ENCODE measurements around the gene TAS1R1. TPM values are rescaled to one million over a fixed set of nuclear protein-coding genes. Genes with fewer than 3 reads are reported as not detected.
A peak's percentile ranks its signal among the peaks of the same experiment; 100 is the strongest.

TAS1R1 gene
- total RNA-seq, 1 experiment from 2014 or later, result not detected

DNA sequence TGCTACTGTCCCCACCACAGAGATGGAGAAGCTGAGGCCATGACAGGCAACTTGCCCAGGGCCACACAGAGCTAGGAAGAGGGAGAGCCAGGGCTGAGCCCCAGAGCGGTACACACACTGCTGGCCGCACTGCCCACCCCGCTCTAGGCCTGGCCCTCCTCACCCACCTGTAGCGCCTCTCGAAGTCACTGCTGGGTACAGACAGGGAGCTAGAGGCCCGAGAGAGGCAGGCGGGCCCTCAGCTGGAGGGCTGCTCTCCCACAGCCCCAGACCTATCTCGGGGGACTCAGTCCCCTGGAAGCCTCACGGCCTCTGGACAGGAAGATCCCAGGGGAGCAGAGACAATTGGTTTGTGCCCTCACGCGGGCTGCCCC, 46.3 kb upstream of the TAS1R1 start:
- in situ Hi-C loops (cut with HindIII; ENCODE audit: low pct_unique_long_range_greater_than_20kb, low sequenced_read_pairs), result no loop called here
- TF ChIP-seq, protein P1, sequence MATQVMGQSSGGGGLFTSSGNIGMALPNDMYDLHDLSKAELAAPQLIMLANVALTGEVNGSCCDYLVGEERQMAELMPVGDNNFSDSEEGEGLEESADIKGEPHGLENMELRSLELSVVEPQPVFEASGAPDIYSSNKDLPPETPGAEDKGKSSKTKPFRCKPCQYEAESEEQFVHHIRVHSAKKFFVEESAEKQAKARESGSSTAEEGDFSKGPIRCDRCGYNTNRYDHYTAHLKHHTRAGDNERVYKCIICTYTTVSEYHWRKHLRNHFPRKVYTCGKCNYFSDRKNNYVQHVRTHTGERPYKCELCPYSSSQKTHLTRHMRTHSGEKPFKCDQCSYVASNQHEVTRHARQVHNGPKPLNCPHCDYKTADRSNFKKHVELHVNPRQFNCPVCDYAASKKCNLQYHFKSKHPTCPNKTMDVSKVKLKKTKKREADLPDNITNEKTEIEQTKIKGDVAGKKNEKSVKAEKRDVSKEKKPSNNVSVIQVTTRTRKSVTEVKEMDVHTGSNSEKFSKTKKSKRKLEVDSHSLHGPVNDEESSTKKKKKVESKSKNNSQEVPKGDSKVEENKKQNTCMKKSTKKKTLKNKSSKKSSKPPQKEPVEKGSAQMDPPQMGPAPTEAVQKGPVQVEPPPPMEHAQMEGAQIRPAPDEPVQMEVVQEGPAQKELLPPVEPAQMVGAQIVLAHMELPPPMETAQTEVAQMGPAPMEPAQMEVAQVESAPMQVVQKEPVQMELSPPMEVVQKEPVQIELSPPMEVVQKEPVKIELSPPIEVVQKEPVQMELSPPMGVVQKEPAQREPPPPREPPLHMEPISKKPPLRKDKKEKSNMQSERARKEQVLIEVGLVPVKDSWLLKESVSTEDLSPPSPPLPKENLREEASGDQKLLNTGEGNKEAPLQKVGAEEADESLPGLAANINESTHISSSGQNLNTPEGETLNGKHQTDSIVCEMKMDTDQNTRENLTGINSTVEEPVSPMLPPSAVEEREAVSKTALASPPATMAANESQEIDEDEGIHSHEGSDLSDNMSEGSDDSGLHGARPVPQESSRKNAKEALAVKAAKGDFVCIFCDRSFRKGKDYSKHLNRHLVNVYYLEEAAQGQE (IDR thresholded peaks at IDR 0.05; ENCODE audit: insufficient read depth in 1 of 2, low read depth in 2 of 2, low read length in 1 of 2), result no peak
- TF ChIP-seq SIN3A (IDR thresholded peaks at IDR 0.05; ENCODE audit: borderline replicate concordance, insufficient read depth, low read depth, low read length) (no peak), POLR2AphosphoS5 (IDR thresholded peaks at IDR 0.05; ENCODE audit: low read depth, low read length) (no peak), TCF7L2 (IDR thresholded peaks at IDR 0.05; ENCODE audit: low read depth, low read length) (no peak)
- TF ChIP-seq, protein P2, sequence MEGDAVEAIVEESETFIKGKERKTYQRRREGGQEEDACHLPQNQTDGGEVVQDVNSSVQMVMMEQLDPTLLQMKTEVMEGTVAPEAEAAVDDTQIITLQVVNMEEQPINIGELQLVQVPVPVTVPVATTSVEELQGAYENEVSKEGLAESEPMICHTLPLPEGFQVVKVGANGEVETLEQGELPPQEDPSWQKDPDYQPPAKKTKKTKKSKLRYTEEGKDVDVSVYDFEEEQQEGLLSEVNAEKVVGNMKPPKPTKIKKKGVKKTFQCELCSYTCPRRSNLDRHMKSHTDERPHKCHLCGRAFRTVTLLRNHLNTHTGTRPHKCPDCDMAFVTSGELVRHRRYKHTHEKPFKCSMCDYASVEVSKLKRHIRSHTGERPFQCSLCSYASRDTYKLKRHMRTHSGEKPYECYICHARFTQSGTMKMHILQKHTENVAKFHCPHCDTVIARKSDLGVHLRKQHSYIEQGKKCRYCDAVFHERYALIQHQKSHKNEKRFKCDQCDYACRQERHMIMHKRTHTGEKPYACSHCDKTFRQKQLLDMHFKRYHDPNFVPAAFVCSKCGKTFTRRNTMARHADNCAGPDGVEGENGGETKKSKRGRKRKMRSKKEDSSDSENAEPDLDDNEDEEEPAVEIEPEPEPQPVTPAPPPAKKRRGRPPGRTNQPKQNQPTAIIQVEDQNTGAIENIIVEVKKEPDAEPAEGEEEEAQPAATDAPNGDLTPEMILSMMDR (IDR thresholded peaks at IDR 0.05), result no peak
- Histone ChIP-seq H3K27ac (ENCODE audit: low read length) (no peak overlapping the region), H3K4me1 (ENCODE audit: control insufficient read depth, insufficient read depth, low read length) (no peaks in the 10 kb centered on the region), H3K4me3 (ENCODE audit: low read depth in 2 of 2, low read length in 2 of 2) (no peak overlapping the region), H3K27me3 (ENCODE audit: control insufficient read depth, insufficient read depth, low read length) (no peaks in the 10 kb centered on the region), H3K9me3 (ENCODE audit: control insufficient read depth, insufficient read depth, low read depth, low read length) (no peaks in the 10 kb centered on the region), H3K36me3 (ENCODE audit: control insufficient read depth, insufficient read depth, low read length) (no peaks in the 10 kb centered on the region)
- intact Hi-C loops (cut with micrococcal nuclease; ENCODE audit: unreplicated experiment), result no loop called here
- BruUV-seq (replicated peaks), result no TSS peak
- POLR2A ChIA-PET, result no interaction called here
- CTCF ChIA-PET, result no interaction called here
- DNase-seq (ENCODE audit: low read depth, low spot score) (no peak), ATAC-seq (peak; percentile 8; the same call in 1 of the 2 replicates)

DNA sequence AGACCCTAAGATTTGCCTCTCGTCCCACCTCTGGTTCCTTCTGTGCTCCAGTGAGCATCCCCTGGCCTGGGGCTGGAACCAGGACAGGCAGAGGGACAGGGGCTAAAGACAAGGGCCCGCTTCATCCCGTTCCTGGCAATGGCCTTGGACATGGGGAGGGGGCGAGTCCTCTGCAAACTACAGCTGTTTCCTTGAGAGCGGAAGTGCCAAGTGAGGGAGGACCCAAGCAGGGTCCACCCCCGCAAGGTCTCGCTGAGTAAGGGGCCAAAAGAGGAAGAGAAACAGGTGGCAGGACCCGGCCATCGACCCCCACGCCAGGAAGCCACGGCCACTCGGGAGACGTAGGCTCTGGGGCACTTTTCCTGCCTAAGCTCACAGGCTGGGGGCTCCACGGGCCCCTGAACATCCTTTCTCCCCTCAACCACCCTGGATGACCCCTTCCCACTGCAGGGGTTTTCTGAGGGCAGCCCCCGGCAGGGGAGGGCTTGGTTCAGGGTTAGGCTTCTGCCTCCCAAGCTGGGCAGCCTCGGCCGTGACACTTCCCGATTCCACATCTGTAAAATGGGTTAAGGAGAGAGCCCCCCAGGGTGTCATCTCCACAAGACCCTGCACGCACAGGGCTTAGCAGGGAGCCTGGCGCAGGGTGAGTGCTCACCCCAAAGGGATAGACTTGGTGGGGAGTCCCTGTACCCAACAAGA, 45.7 kb upstream of the TAS1R1 start:
- in situ Hi-C loops (cut with HindIII; ENCODE audit: low pct_unique_long_range_greater_than_20kb, low sequenced_read_pairs) (no loop called here), intact Hi-C loops (cut with micrococcal nuclease; ENCODE audit: unreplicated experiment) (no loop called here)
- Histone ChIP-seq H3K4me1 (ENCODE audit: control insufficient read depth, insufficient read depth, low read length) (no peaks in the 10 kb centered on the region), H3K9me3 (ENCODE audit: control insufficient read depth, insufficient read depth, low read depth, low read length) (no peaks in the 10 kb centered on the region), H3K27me3 (ENCODE audit: control insufficient read depth, insufficient read depth, low read length) (no peaks in the 10 kb centered on the region), H3K36me3 (ENCODE audit: control insufficient read depth, insufficient read depth, low read length) (no peaks in the 10 kb centered on the region), H3K27ac (ENCODE audit: low read length) (no peak overlapping the region), H3K4me3 (ENCODE audit: low read depth in 2 of 2, low read length in 2 of 2) (no peak overlapping the region)
- TF ChIP-seq, protein P2 (IDR thresholded peaks at IDR 0.05), result no peak
- TF ChIP-seq TCF7L2 (IDR thresholded peaks at IDR 0.05; ENCODE audit: low read depth, low read length), result no peak
- no peak for TF ChIP-seq SIN3A (IDR thresholded peaks at IDR 0.05; ENCODE audit: borderline replicate concordance, insufficient read depth, low read depth, low read length)
- TF ChIP-seq POLR2AphosphoS5 (IDR thresholded peaks at IDR 0.05; ENCODE audit: low read depth, low read length), result no peak
- TF ChIP-seq, protein P1 (IDR thresholded peaks at IDR 0.05; ENCODE audit: insufficient read depth in 1 of 2, low read depth in 2 of 2, low read length in 1 of 2), result no peak
- ATAC-seq (no peak), DNase-seq (ENCODE audit: low read depth, low spot score) (no peak)
- no TSS peak for BruUV-seq (replicated peaks)
- CTCF ChIA-PET, result interaction anchor here (0.6 kb wide), 1 partner anchor 116 kb away, joined by 4 read pairs; the partner anchor contains the start of gene ACOT7
- POLR2A ChIA-PET, result no interaction called here

Measured in Panc1 (cell line).